COLO668 (cell line): Measurements from ENCODE around the gene LYVE1.
A peak's percentile ranks its signal among the peaks of the same experiment; 100 is the strongest.

ENCODE experiments used
- DNase-seq: peaks from one replicate; lab custom pipeline; 2025; ENCODE audit not compliant: unreplicated experiment; lab: John Stamatoyannopoulos, UW

LYVE1 gene

GRCh38 chr11:10561043-10561818 lies 7.2 kb downstream of the LYVE1 start:
- no peak for DNase-seq

GRCh38 chr11:10558288-10558687 lies 10.2 kb downstream of the LYVE1 start:
- no peak for DNase-seq

GRCh38 chr11:10556590-10556989 lies 11.9 kb downstream of the LYVE1 start:
- DNase-seq, result no peak

GRCh38 chr11:10551845-10552352 lies 16.6 kb downstream of the LYVE1 start:
- DNase-seq, result no peak

- DNase-seq, result no peak
Observed at GRCh38 chr11:10551290-10551592, 17.2 kb downstream of the LYVE1 start.

- DNase-seq, result no peak
Observed at GRCh38 chr11:10550503-10551289, 17.8 kb downstream of the LYVE1 start.

GRCh38 chr11:10544491-10545465 lies 23.7 kb downstream of the LYVE1 start:
- no peak for DNase-seq

- no peak for DNase-seq
Observed at GRCh38 chr11:10543782-10544181, 24.7 kb downstream of the LYVE1 start.

GRCh38 chr11:10542776-10543175 lies 25.7 kb downstream of the LYVE1 start:
- DNase-seq, result no peak

GRCh38 chr11:10541561-10541930 lies 26.9 kb downstream of the LYVE1 start:
- no peak for DNase-seq

- peak; percentile 97 for DNase-seq
Observed at GRCh38 chr11:10540915-10541560, 27.4 kb downstream of the LYVE1 start, which contains the start of gene RNF141. Gene RNF141, minus strand, starts transcription at chr11:10541187. Its CDS starts 7,029 bp downstream, at chr11:10534158.

GRCh38 chr11:10540546-10540914 lies 27.9 kb downstream of the LYVE1 start:
- peak; percentile 60 for DNase-seq

GRCh38 chr11:10539339-10539738 lies 29.1 kb downstream of the LYVE1 start:
- DNase-seq, result no peak

GRCh38 chr11:10538924-10539323 lies 29.5 kb downstream of the LYVE1 start:
- no peak for DNase-seq

- DNase-seq, result no peak
Observed at GRCh38 chr11:10537600-10537999, 30.9 kb downstream of the LYVE1 start.

GRCh38 chr11:10534316-10534715 lies 34.1 kb downstream of the LYVE1 start:
- DNase-seq, result no peak

GRCh38 chr11:10533323-10533722 lies 35.1 kb downstream of the LYVE1 start:
- no peak for DNase-seq

- no peak for DNase-seq
Observed at GRCh38 chr11:10532526-10532925, 35.9 kb downstream of the LYVE1 start.

GRCh38 chr11:10529279-10529678 lies 39.2 kb downstream of the LYVE1 start:
- no peak for DNase-seq

- DNase-seq, result no peak
Observed at GRCh38 chr11:10528121-10528520, 40.3 kb downstream of the LYVE1 start.
